GM18517 (cell line): Measurements from ENCODE around the gene CRELD2.

Experiments
- ATAC-seq: cut with Tn5 transposase; IDR thresholded peaks from one replicate; pipeline ENCODE4 v1.9.1; 2021; ENCODE audit warnings: mild to moderate bottlenecking, moderate library complexity; ENCODE audit not compliant: unreplicated experiment

CRELD2 gene

GRCh38 chr22:49910229-49911155, 7.9 kb upstream of the CRELD2 start:
- no peak for ATAC-seq

- no peak for ATAC-seq
Observed at GRCh38 chr22:49911881-49912625, 6.4 kb upstream of the CRELD2 start.

GRCh38 chr22:49913026-49913425, 5.4 kb upstream of the CRELD2 start:
- ATAC-seq, result no peak

GRCh38 chr22:49913446-49913845, 5.0 kb upstream of the CRELD2 start:
- no peak for ATAC-seq

GRCh38 chr22:49914256-49914655, 4.2 kb upstream of the CRELD2 start:
- ATAC-seq, result no peak

- no peak for ATAC-seq
Observed at GRCh38 chr22:49915610-49916009, 2.8 kb upstream of the CRELD2 start.

GRCh38 chr22:49916831-49917230, 1.6 kb upstream of the CRELD2 start:
- no peak for ATAC-seq

GRCh38 chr22:49918911-49919881, 762 bp downstream of the CRELD2 start:
- no peak for ATAC-seq

- ATAC-seq, result no peak
Observed at GRCh38 chr22:49920859-49921258, 2.4 kb downstream of the CRELD2 start.

- no peak for ATAC-seq
Observed at GRCh38 chr22:49921508-49922278, 3.3 kb downstream of the CRELD2 start.

- no peak for ATAC-seq
Observed at GRCh38 chr22:49922484-49922883, 4.0 kb downstream of the CRELD2 start.

- no peak for ATAC-seq
Observed at GRCh38 chr22:49922926-49923325, 4.5 kb downstream of the CRELD2 start.

GRCh38 chr22:49923445-49923844, 5.0 kb downstream of the CRELD2 start:
- no peak for ATAC-seq

GRCh38 chr22:49924113-49924833, 5.8 kb downstream of the CRELD2 start:
- ATAC-seq, result no peak

- peak; percentile 57 for ATAC-seq
Observed at GRCh38 chr22:49925525-49926128, 7.2 kb downstream of the CRELD2 start.

GRCh38 chr22:49926916-49927315, 8.5 kb downstream of the CRELD2 start:
- no peak for ATAC-seq

GRCh38 chr22:49927483-49928184, 9.2 kb downstream of the CRELD2 start:
- ATAC-seq, result no peak

- no peak for ATAC-seq
Observed at GRCh38 chr22:49928185-49928495, 9.7 kb downstream of the CRELD2 start.
